ENCODE data around the gene HS2ST1. TPM values are rescaled to one million over a fixed set of nuclear protein-coding genes. Genes with fewer than 3 reads are reported as not detected.

The HS2ST1 gene
- total RNA-seq, 1 experiment from 2014 or later, result 35.0 TPM

- TF ChIP-seq CTCF (conservative IDR thresholded peaks at IDR 0.05) (no peak), EZH2 (IDR thresholded peaks at IDR 0.05; ENCODE audit: low read depth) (no peak)
- H3K9me2 ChIP-seq (ENCODE audit: insufficient read depth), result no peaks in the 10 kb centered on the region
- no TSS peak for BruUV-seq (replicated peaks)
- no peaks in the 10 kb centered on the region for H3K36me3 ChIP-seq (ENCODE audit: low read depth)
- intact Hi-C loops (cut with micrococcal nuclease; ENCODE audit: unreplicated experiment), result no loop called here
- H2AFZ ChIP-seq, result no peak overlapping the region
- H3K79me2 ChIP-seq (ENCODE audit: low read depth), result no peaks in the 10 kb centered on the region
- peaks cover 15% of the 10 kb centered on the region; the same call in 1 of the 2 replicates for H3F3A ChIP-seq (ENCODE audit: insufficient read depth, low read depth)
- no peak overlapping the region for H3K27ac ChIP-seq
- no peak for DNase-seq
- no peaks in the 10 kb centered on the region for H3K27me3 ChIP-seq (ENCODE audit: insufficient read depth, low read depth)
- H3K4me3 ChIP-seq, result no peak overlapping the region
- no peaks in the 10 kb centered on the region for H3K9me3 ChIP-seq (ENCODE audit: insufficient read depth, low read depth)
- ChIA-PET CTCF (no interaction called here), POLR2A (ENCODE audit: unreplicated experiment) (no interaction called here)
- peaks cover 24% of the 10 kb centered on the region for H3K4me1 ChIP-seq (replicated peaks; ENCODE audit: insufficient read depth)
- no peak overlapping the region for H3K4me2 ChIP-seq
- no peaks in the 10 kb centered on the region for H4K20me1 ChIP-seq (ENCODE audit: insufficient read depth)
Measured at GRCh38 chr1:87108228-87108627, 193.8 kb downstream of the HS2ST1 start.

- POLR2A ChIA-PET (ENCODE audit: unreplicated experiment), result no interaction called here
Measured at GRCh38 chr1:87108814-87109411, 194.5 kb downstream of the HS2ST1 start.

GRCh38 chr1:87111659-87112371, 197.4 kb downstream of the HS2ST1 start:
- POLR2A ChIA-PET (ENCODE audit: unreplicated experiment), result no interaction called here
- H3K4me2 ChIP-seq, result no peak overlapping the region
- no peaks in the 10 kb centered on the region for H3K36me3 ChIP-seq (ENCODE audit: low read depth)
- no peaks in the 10 kb centered on the region for H4K20me1 ChIP-seq (ENCODE audit: insufficient read depth)
- no peaks in the 10 kb centered on the region for H3K9me2 ChIP-seq (ENCODE audit: insufficient read depth)
- H3K27me3 ChIP-seq (ENCODE audit: insufficient read depth, low read depth), result no peaks in the 10 kb centered on the region
- TF ChIP-seq EZH2 (IDR thresholded peaks at IDR 0.05; ENCODE audit: low read depth) (no peak), CTCF (conservative IDR thresholded peaks at IDR 0.05) (no peak)
- H3K4me1 ChIP-seq (replicated peaks; ENCODE audit: insufficient read depth), result peaks cover 8% of the 10 kb centered on the region
- H3K79me2 ChIP-seq (ENCODE audit: low read depth), result no peaks in the 10 kb centered on the region
- BruUV-seq (replicated peaks), result no TSS peak
- DNase-seq, result no peak
- CTCF ChIA-PET, result no interaction called here
- no peaks in the 10 kb centered on the region; the same call in 1 of the 2 replicates for H3F3A ChIP-seq (ENCODE audit: insufficient read depth, low read depth)
- no peak overlapping the region for H2AFZ ChIP-seq
- intact Hi-C loops (cut with micrococcal nuclease; ENCODE audit: unreplicated experiment), result no loop called here
- H3K9me3 ChIP-seq (ENCODE audit: insufficient read depth, low read depth), result no peaks in the 10 kb centered on the region
- no peak overlapping the region for H3K27ac ChIP-seq
- H3K4me3 ChIP-seq, result no peak overlapping the region

More at GRCh38 chr1:87108814-87109411, 194.5 kb downstream of the HS2ST1 start:
- Histone ChIP-seq H3K9me3 (ENCODE audit: insufficient read depth, low read depth) (no peaks in the 10 kb centered on the region), H3K4me3 (no peak overlapping the region), H3K27me3 (ENCODE audit: insufficient read depth, low read depth) (no peaks in the 10 kb centered on the region), H3K9me2 (ENCODE audit: insufficient read depth) (no peaks in the 10 kb centered on the region), H3K79me2 (ENCODE audit: low read depth) (no peaks in the 10 kb centered on the region), H3K4me2 (no peak overlapping the region), H3K36me3 (ENCODE audit: low read depth) (no peaks in the 10 kb centered on the region), H2AFZ (no peak overlapping the region), H3F3A (ENCODE audit: insufficient read depth, low read depth) (peaks cover 8% of the 10 kb centered on the region; the same call in 1 of the 2 replicates), H4K20me1 (ENCODE audit: insufficient read depth) (no peaks in the 10 kb centered on the region), H3K4me1 (replicated peaks; ENCODE audit: insufficient read depth) (peaks cover 18% of the 10 kb centered on the region), H3K27ac (no peak overlapping the region)
- CTCF ChIA-PET, result no interaction called here
- no peak for DNase-seq
- no TSS peak for BruUV-seq (replicated peaks)
- TF ChIP-seq EZH2 (IDR thresholded peaks at IDR 0.05; ENCODE audit: low read depth) (no peak), CTCF (conservative IDR thresholded peaks at IDR 0.05) (no peak)
- intact Hi-C loops (cut with micrococcal nuclease; ENCODE audit: unreplicated experiment), result no loop called here

All from PC-9 (cell line).